ENCODE data around the gene KCNMA1.

DNA sequence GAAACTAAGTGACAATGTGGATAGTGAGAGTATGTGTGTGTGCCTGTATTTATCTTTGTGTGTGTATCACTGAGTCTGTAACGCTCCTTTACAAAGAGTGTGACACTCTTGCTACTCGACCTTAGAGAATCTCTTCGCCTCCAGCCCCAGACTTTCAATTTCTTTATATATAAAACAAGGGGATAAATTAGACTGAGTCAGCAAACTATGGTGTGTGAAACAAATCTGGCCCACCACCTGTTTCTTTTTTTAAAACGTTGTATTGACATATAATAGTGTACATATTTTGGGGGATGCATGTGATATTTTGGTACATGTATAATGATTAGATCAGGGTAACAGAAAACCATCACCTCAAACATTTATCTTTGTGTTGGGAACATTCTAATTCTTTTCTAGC is 240.5 kb downstream of the KCNMA1 start:
- TF ChIP-seq, protein P1, sequence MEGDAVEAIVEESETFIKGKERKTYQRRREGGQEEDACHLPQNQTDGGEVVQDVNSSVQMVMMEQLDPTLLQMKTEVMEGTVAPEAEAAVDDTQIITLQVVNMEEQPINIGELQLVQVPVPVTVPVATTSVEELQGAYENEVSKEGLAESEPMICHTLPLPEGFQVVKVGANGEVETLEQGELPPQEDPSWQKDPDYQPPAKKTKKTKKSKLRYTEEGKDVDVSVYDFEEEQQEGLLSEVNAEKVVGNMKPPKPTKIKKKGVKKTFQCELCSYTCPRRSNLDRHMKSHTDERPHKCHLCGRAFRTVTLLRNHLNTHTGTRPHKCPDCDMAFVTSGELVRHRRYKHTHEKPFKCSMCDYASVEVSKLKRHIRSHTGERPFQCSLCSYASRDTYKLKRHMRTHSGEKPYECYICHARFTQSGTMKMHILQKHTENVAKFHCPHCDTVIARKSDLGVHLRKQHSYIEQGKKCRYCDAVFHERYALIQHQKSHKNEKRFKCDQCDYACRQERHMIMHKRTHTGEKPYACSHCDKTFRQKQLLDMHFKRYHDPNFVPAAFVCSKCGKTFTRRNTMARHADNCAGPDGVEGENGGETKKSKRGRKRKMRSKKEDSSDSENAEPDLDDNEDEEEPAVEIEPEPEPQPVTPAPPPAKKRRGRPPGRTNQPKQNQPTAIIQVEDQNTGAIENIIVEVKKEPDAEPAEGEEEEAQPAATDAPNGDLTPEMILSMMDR (IDR thresholded peaks at IDR 0.05), result no peak
- TF ChIP-seq POLR2A (IDR thresholded peaks at IDR 0.05) (no peak), EP300 (IDR thresholded peaks at IDR 0.05; ENCODE audit: low read depth) (no peak)
